Neuron (in vitro differentiated cells): ENCODE results near the gene FILIP1.
"Not testable (repeated sequence)": the region's sequence is repeated elsewhere in the genome, so short reads cannot be mapped to it uniquely, and the experiment has no call there.

Experiments used
- H2AFZ ChIP-seq: one replicate; pipeline ENCODE4 v1.6.1; 2013; ENCODE audit warnings: low read depth, mild to moderate bottlenecking, inconsistent platforms, low read length, moderate library complexity
- H3K27me3 ChIP-seq: one replicate; pipeline ENCODE4 v1.6.1; 2013; ENCODE audit warnings: low read length; ENCODE audit not compliant: insufficient read depth
- H3K36me3 ChIP-seq: one replicate; pipeline ENCODE4 v1.6.1; 2013; ENCODE audit warnings: low read length; ENCODE audit not compliant: insufficient read depth
- H3K4me1 ChIP-seq: one replicate; pipeline ENCODE4 v1.6.1; 2013; ENCODE audit warnings: low read length; ENCODE audit not compliant: insufficient read depth
- H3K4me3 ChIP-seq: 2 replicates; pipeline ENCODE4 v1.5.1; 2013; ENCODE audit warnings: mild to moderate bottlenecking, low read length, moderate library complexity
- H3K9me3 ChIP-seq: one replicate; pipeline ENCODE4 v1.6.1; 2013; ENCODE audit warnings: low read length

The FILIP1 gene

DNA sequence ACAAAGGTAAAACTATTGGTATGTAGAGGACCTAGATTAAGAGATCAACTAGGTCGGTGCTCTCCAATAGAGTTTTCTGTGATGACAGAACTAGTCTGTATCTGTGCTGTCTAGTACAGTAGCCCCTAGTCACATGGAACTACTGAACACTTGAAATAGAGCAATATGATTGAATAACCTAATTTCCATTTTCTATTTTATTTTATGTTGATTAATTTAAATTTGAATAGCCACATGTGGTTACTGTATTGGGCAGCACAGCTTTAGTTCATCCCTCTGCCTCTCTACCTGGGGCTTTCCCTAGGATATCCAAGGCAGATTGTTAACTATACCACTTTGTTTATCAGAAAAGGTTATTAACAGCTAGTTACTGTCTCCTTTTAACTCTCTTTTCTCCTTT is 27.0 kb downstream of the FILIP1 start:
- Histone ChIP-seq H3K4me3 (no peak overlapping the region), H3K36me3 (no peaks in the 10 kb centered on the region), H3K27me3 (no peaks in the 10 kb centered on the region), H2AFZ (no peak overlapping the region), H3K9me3 (no peaks in the 10 kb centered on the region), H3K4me1 (peaks cover 5% of the 10 kb centered on the region)

GRCh38 chr6:75463908-75464307 is 29.7 kb downstream of the FILIP1 start:
- H3K9me3 ChIP-seq = no peaks in the 10 kb centered on the region
- H3K27me3 ChIP-seq = no peaks in the 10 kb centered on the region
- no peak overlapping the region for H3K4me3 ChIP-seq
- H2AFZ ChIP-seq = no peak overlapping the region
- no peaks in the 10 kb centered on the region for H3K36me3 ChIP-seq
- H3K4me1 ChIP-seq = peaks cover 5% of the 10 kb centered on the region

DNA sequence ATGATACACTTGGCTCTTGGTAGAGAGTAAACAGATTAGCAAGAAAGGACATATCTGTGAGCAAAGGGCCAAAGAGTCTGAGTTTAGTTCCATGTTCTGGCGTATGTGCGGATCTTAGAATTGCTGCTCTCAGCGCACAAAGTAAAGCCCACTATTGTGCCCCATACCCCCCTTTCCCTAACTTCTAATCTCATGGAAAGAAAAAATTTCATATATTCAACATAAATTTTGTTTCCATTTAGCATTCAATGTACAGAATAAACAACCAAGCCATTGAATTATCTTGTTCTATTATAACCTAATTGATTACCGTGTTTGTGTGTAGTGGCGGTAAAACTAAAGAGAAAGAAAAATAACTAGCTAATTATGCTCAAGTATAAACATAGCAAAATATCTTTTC is 30.5 kb downstream of the FILIP1 start:
- Histone ChIP-seq H2AFZ (no peak overlapping the region), H3K4me1 (peaks cover 5% of the 10 kb centered on the region), H3K27me3 (no peaks in the 10 kb centered on the region), H3K36me3 (no peaks in the 10 kb centered on the region), H3K9me3 (no peaks in the 10 kb centered on the region), H3K4me3 (no peak overlapping the region)

DNA sequence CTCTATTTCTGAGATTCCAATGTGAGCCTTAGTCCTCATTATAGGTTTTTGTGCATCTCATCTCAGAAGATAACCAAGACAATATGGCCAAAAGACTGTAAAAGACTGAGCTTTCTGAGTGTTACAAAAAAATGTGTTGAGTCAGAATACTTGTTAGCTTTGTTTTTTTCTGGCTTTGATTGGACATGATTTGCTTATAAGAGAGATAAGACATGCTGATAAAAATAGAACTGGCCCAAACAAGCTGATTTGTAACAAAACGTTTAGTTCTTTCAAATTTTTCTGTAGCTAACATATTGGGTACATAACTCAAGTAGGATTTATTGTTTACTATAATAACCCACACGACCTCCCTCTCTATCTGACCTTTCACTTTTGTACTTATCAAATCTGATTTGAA is 32.9 kb downstream of the FILIP1 start:
- Histone ChIP-seq H3K36me3 (no peaks in the 10 kb centered on the region), H3K4me1 (peaks cover 5% of the 10 kb centered on the region), H3K27me3 (no peaks in the 10 kb centered on the region)

GRCh38 chr6:75458895-75459294 is 34.7 kb downstream of the FILIP1 start:
- H3K9me3 ChIP-seq = no peaks in the 10 kb centered on the region
- H3K4me3 ChIP-seq = no peak overlapping the region
- H2AFZ ChIP-seq = no peak overlapping the region
- H3K36me3 ChIP-seq = no peaks in the 10 kb centered on the region
- H3K4me1 ChIP-seq = peaks cover 5% of the 10 kb centered on the region
- H3K27me3 ChIP-seq = no peaks in the 10 kb centered on the region

More for the DNA sequence above, 32.9 kb downstream of the FILIP1 start:
- Histone ChIP-seq H3K9me3 (no peaks in the 10 kb centered on the region), H2AFZ (no peak overlapping the region), H3K4me3 (no peak overlapping the region)

DNA sequence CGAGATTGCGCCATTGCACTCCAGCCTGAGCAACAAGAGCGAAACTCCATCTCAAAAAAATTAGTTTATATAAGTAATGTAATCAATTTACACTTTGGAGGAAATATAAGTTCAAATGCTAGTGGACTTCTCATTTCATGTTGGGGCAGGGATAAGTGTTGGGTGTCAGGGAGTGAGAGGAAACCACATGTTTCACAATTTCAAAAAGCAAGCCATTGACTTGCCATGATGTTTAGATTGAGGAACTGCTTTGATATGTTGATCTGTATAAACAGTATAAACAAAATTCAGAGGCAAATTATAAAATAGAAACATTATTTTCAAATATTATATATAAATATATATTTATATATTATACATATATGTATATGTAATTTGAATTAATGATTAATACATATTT is 42.7 kb downstream of the FILIP1 start:
- H2AFZ ChIP-seq = no peak overlapping the region
- no peaks in the 10 kb centered on the region for H3K27me3 ChIP-seq
- H3K36me3 ChIP-seq = no peaks in the 10 kb centered on the region
- no peaks in the 10 kb centered on the region for H3K9me3 ChIP-seq
- H3K4me1 ChIP-seq = no peaks in the 10 kb centered on the region
- no peak overlapping the region for H3K4me3 ChIP-seq

DNA sequence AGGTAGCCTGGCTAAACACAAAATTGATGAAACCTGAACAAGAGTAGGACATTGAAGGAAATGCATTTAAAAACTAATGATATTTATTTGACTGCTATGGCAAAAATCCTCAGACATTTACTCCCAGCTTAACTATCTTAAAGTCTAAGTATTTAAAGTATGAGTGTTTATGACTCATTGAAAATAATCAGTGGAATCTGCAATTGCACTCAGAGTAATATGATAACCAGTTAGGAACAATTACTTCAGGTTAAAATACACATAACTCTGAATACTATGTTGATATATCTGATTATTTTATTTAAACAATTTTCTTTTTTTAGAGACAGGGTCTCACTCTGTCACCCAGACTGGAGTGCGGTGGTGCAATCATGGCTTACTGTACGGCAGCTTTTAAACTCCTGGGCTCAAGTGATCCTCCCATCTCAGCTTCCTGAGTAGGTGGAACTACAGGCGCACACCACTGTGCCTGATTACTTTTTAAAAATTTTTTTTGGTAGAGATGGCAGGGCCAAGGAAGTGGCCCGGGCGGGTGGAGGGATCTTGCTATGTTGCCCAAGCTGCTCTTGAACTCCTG is 43.9 kb downstream of the FILIP1 start:
- Histone ChIP-seq H3K4me1 (no peaks in the 10 kb centered on the region), H3K4me3 (no peak overlapping the region), H2AFZ (no peak overlapping the region), H3K36me3 (no peaks in the 10 kb centered on the region), H3K9me3 (no peaks in the 10 kb centered on the region), H3K27me3 (no peaks in the 10 kb centered on the region)

DNA sequence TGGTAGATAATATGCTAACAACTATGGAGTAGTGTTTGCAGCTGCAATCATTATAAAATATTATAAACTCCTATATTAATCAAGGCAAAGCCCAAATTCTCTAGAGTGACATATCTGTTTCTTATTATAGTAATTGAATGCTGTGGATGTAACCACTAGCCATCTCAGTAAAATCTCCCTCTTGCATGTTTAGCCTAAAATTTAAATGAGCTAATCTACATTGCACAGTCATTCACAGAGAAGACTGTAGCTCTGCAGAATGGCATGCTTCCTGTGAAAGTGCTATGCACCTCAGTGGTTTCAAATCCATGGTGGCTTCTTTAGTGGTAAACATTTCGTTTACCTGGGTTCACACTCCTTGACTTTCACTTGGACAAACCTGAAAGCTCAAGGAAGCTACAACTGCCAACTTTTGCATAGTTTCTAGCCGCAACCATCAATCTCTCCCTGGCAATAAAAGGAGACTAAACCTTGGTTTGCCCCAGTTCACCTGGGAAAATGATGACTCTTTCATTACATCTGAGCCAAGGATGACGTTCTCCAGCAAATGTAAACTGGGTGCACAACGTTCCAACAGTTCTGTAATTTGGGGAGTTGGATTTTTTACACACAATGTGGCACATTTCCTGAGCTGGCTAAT is 47.2 kb downstream of the FILIP1 start:
- Histone ChIP-seq H2AFZ (no peak overlapping the region), H3K9me3 (no peaks in the 10 kb centered on the region), H3K4me1 (no peaks in the 10 kb centered on the region), H3K4me3 (no peak overlapping the region), H3K27me3 (no peaks in the 10 kb centered on the region), H3K36me3 (no peaks in the 10 kb centered on the region)

- Histone ChIP-seq H3K36me3 (no peaks in the 10 kb centered on the region), H2AFZ (no peak overlapping the region), H3K27me3 (no peaks in the 10 kb centered on the region), H3K4me3 (no peak overlapping the region), H3K9me3 (no peaks in the 10 kb centered on the region), H3K4me1 (no peaks in the 10 kb centered on the region)
Observed at GRCh38 chr6:75445738-75446137, 47.9 kb downstream of the FILIP1 start.

DNA sequence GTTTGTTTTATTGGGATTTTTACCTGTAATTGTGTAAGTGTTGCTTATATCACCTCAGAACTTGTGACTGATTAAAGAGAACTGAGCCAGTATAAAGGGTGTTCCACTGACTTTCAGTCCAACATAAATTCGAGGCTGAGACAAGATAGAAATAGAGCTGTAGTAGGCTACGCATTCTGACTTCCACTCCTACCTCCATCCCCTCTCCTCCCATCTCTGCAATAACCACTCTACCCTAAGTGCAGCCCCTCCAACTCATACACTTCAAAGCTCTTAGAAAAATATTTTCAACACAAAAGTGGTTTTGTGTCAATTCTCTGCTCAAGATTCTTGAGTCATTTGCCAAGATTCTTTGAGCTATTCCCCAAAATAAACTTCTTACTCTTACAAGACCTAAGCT is 48.7 kb downstream of the FILIP1 start:
- Histone ChIP-seq H2AFZ (no peak overlapping the region), H3K36me3 (no peaks in the 10 kb centered on the region), H3K27me3 (no peaks in the 10 kb centered on the region), H3K4me1 (no peaks in the 10 kb centered on the region), H3K4me3 (no peak overlapping the region), H3K9me3 (no peaks in the 10 kb centered on the region)

GRCh38 chr6:75441883-75442282 is 51.7 kb downstream of the FILIP1 start:
- not testable (repeated sequence) for H3K9me3 ChIP-seq, H3K27me3 ChIP-seq, H3K4me1 ChIP-seq, H3K36me3 ChIP-seq, H2AFZ ChIP-seq, H3K4me3 ChIP-seq

DNA sequence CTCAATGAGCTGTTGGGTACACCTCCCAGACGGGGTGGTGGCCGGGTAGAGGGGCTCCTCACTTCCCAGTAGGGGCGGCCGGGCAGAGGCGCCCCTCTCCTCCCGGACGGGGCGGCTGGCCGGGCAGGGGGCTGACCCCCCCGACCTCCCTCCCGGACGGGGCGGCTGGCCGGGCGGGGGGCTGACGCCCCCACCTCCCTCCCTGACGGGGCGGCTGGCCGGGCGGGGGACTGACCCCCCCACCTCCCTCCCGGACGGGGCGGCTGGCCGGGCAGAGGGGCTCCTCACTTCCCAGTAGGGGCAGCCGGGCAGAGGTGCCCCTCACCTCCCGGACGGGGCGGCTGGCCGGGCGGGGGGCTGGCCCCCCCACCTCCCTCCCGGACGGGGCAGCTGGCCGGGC is 52.1 kb downstream of the FILIP1 start:
- not testable (repeated sequence) for H3K4me1 ChIP-seq, H2AFZ ChIP-seq, H3K36me3 ChIP-seq, H3K4me3 ChIP-seq, H3K27me3 ChIP-seq, H3K9me3 ChIP-seq

- H3K4me3 ChIP-seq = no peak overlapping the region
- H2AFZ ChIP-seq = no peak overlapping the region
- no peaks in the 10 kb centered on the region for H3K27me3 ChIP-seq
- no peaks in the 10 kb centered on the region for H3K4me1 ChIP-seq
- no peaks in the 10 kb centered on the region for H3K9me3 ChIP-seq
- no peaks in the 10 kb centered on the region for H3K36me3 ChIP-seq
Observed at GRCh38 chr6:75438442-75439116, 55.0 kb downstream of the FILIP1 start.
